ENCODE results near the gene KDM5B.

The KDM5B gene

GRCh38 chr1:202711949-202712635 is 96.1 kb downstream of the KDM5B start:
- no peak for DNase-seq

GRCh38 chr1:202710070-202711045 is 97.9 kb downstream of the KDM5B start, which contains the start of gene SYT2:
Gene SYT2 (minus strand): TSS chr1:202710454. CDS start chr1:202605772, 104,682 bp downstream.
- no peak for DNase-seq

GRCh38 chr1:202709276-202710041 is 98.8 kb downstream of the KDM5B start:
- no peak for DNase-seq

GRCh38 chr1:202708456-202709275 is 99.6 kb downstream of the KDM5B start:
- no peak for DNase-seq

- no peak for DNase-seq
Measured at GRCh38 chr1:202706851-202707250, 101.4 kb downstream of the KDM5B start.

- no peak for DNase-seq
Measured at GRCh38 chr1:202704601-202705000, 103.6 kb downstream of the KDM5B start.

GRCh38 chr1:202703191-202703590 is 105.0 kb downstream of the KDM5B start:
- no peak for DNase-seq

- no peak for DNase-seq
Measured at GRCh38 chr1:202702088-202702487, 106.1 kb downstream of the KDM5B start.

GRCh38 chr1:202701200-202701599 is 107.0 kb downstream of the KDM5B start:
- no peak for DNase-seq

GRCh38 chr1:202700061-202700460 is 108.2 kb downstream of the KDM5B start:
- no peak for DNase-seq

GRCh38 chr1:202698276-202698675 is 109.9 kb downstream of the KDM5B start:
- no peak for DNase-seq

GRCh38 chr1:202697038-202697437 is 111.2 kb downstream of the KDM5B start:
- DNase-seq: no peak

- no peak for DNase-seq
Measured at GRCh38 chr1:202694314-202694713, 113.9 kb downstream of the KDM5B start.

- DNase-seq: peak; percentile 64
Measured at GRCh38 chr1:202692959-202693555, 115.2 kb downstream of the KDM5B start.

GRCh38 chr1:202691816-202692215 is 116.4 kb downstream of the KDM5B start:
- DNase-seq: no peak

GRCh38 chr1:202689493-202690342 is 118.5 kb downstream of the KDM5B start:
- no peak for DNase-seq

GRCh38 chr1:202689082-202689481 is 119.1 kb downstream of the KDM5B start:
- no peak for DNase-seq

GRCh38 chr1:202688401-202688800 is 119.8 kb downstream of the KDM5B start:
- no peak for DNase-seq

- DNase-seq: no peak
Measured at GRCh38 chr1:202687798-202688197, 120.4 kb downstream of the KDM5B start.

- DNase-seq: no peak
Measured at GRCh38 chr1:202687370-202687769, 120.9 kb downstream of the KDM5B start.

- no peak for DNase-seq
Measured at GRCh38 chr1:202685641-202686040, 122.6 kb downstream of the KDM5B start.

Measured in activated CD8-positive, alpha-beta memory T cell treated with anti-CD3 and anti-CD28 coated beads, Interleukin-2, amount 50 U/mL, for 4 hours (primary cell).